ENCODE results near the gene CHL1. TPM values are rescaled to one million over a fixed set of nuclear protein-coding genes. Genes with fewer than 3 reads are reported as not detected.

CHL1 gene
- total RNA-seq, 1 donor from 2014 or later, result 5.5 TPM

GRCh38 chr3:278300-279064 lies 81.9 kb downstream of the CHL1 start:
- DNase-seq (ENCODE audit: low spot score), result no peak

- no peak for DNase-seq (ENCODE audit: low spot score)
Measured at GRCh38 chr3:279325-279724, 82.8 kb downstream of the CHL1 start.

DNA sequence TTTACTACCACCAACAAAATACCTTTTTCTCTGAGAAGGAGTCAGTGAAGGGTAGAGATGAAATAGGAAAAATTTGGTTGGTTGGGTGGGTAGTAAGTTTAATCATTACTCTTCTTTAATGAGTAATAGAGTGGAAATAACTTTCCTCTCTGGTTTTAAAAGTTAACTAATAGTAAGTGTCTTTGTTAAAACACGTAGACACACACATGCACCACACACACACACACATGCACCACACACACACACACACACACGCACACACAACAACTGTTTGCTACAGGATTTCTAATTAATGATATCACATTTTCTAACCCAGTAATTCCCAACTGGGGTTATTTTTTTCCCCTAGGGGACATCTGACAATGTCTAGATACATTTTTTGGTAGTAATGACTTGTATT lies 84.1 kb downstream of the CHL1 start:
- DNase-seq (ENCODE audit: low spot score), result no peak

- DNase-seq (ENCODE audit: low spot score), result no peak
Measured at GRCh38 chr3:284322-284721, 87.8 kb downstream of the CHL1 start.

GRCh38 chr3:288417-288816 lies 91.9 kb downstream of the CHL1 start:
- no peak for DNase-seq (ENCODE audit: low spot score)

GRCh38 chr3:291028-291427 lies 94.5 kb downstream of the CHL1 start:
- no peak for DNase-seq (ENCODE audit: low spot score)

- DNase-seq (ENCODE audit: low spot score), result no peak
Measured at GRCh38 chr3:291646-292436, 95.3 kb downstream of the CHL1 start.

- DNase-seq (ENCODE audit: low spot score), result no peak
Measured at GRCh38 chr3:294096-294495, 97.5 kb downstream of the CHL1 start.

DNA sequence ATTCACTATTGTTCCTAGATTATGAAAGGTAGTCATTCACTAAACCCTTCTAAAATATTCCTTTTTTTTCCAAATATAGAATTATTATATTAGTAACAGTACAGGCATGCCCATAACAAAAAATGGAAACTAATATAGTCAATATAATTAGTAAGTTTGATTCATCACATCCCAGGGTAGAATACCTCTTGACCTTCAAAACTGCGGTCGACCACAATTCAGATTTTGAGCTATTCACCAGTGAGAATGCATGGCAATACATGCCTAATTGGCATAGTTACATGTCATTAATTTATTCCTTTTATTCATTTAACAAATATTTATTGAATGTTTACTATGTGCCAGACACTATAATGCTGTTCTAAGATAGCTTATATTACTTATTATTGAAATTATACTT lies 98.0 kb downstream of the CHL1 start:
- no peak for DNase-seq (ENCODE audit: low spot score)

DNA sequence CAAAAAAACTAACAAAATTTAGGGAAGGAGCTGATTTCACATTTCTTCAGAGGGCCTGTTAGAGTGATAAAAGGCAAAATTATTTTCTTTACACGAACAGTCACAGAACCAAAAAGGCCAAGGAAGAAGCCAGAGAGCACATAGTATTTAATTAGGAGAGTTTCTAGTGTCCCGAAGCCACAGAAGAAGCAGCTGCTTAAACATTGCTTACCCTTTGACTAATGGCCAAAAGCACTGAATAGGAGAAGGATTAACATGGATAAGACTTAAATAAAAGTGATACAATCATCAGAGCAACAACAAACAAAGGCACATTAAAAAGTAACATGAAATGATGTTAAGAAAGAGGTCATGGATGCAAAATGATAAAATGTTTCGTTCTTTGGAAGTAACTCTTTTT lies 98.6 kb downstream of the CHL1 start:
- DNase-seq (ENCODE audit: low spot score), result no peak

- DNase-seq (ENCODE audit: low spot score), result no peak
Measured at GRCh38 chr3:297585-297984, 101.0 kb downstream of the CHL1 start.

GRCh38 chr3:299590-300301 lies 103.2 kb downstream of the CHL1 start:
- DNase-seq (ENCODE audit: low spot score), result no peak

- DNase-seq (ENCODE audit: low spot score), result no peak
Measured at GRCh38 chr3:307182-307581, 110.6 kb downstream of the CHL1 start.

DNA sequence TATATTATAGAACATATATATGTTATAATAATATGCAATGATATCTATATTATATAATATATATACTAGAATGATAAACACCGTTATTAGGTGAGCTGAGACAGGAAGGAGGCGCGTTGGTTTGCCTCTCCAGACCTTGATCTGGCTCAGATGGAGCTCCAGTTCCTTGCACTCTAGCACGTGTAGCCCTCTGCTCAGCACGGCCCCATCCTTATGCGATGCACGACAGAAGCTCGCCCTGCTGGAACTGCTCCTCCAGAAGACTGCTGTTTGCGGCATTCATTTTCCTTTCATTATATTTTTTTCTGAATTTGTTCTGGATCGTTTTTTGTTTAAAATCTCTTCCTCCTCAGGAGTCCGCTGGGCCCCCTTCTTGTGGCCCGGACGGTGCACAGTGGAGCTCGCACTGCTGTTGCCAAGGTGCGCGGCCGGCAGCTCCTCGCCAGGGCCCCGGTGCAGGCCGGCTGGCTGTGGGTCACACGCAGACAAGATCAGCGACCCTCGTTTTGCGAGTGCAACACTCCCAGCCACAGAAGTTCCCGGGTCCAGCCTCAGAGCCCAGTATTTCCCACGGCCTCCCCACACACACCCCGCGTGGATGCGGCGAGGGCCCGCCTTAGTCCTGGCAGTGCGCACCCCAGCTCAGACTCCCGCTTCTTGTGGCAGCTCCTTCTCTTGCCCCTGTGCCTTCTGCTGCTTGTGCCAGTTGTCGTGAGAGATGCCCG lies 112.2 kb downstream of the CHL1 start:
- DNase-seq (ENCODE audit: low spot score), result no peak

- no peak for DNase-seq (ENCODE audit: low spot score)
Measured at GRCh38 chr3:312160-312733, 115.7 kb downstream of the CHL1 start.

GRCh38 chr3:312911-313310 lies 116.3 kb downstream of the CHL1 start:
- no peak for DNase-seq (ENCODE audit: low spot score)

GRCh38 chr3:317012-317411 lies 120.4 kb downstream of the CHL1 start:
- DNase-seq (ENCODE audit: low spot score), result no peak

- DNase-seq (ENCODE audit: low spot score), result no peak
Measured at GRCh38 chr3:318903-319302, 122.3 kb downstream of the CHL1 start.

DNA sequence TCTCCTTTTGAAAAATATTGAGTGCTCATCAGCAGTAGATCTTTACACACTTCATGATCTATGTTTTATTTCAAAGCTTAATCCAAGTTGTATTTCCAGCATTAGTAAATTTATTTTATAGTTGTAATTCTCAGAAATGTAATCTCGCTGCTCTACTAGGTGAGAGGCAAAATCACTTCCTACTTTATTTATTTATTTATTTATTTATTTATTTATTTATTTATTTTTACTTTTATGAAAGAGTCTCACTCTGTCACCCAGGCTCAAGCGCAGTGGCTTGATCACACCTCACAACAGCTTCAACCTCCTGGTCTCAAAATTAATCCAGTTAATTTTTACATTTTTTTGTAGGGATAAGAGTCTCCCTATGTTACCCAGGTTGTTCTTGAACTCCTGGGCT lies 127.9 kb downstream of the CHL1 start:
- no peak for DNase-seq (ENCODE audit: low spot score)

GRCh38 chr3:325495-325894 lies 128.9 kb downstream of the CHL1 start:
- DNase-seq (ENCODE audit: low spot score), result no peak

- DNase-seq (ENCODE audit: low spot score), result no peak
Measured at GRCh38 chr3:330494-331115, 134.0 kb downstream of the CHL1 start.

Measured in ureter (tissue), 1 donor.